Aorta (tissue), 5 donors: Measurements from ENCODE around the gene CELF2. TPM values are rescaled to one million over a fixed set of nuclear protein-coding genes. Genes with fewer than 3 reads are reported as not detected.

Experiments
- ATAC-seq: fragments of 200-7000 bp; cut with Tn5 transposase; one replicate; pipeline ENCODE4 v1.9.1; 2022; ENCODE audit warnings: moderate library complexity; ENCODE audit not compliant: low FRiP score
- DNase-seq, 2 donors: peaks; one replicate each; pipeline ENCODE4 v3.0.0-alpha.2; 2020
- H3K27ac ChIP-seq, 2 donors: one replicate each; pipeline ENCODE4 v1.5.1; 2013; ENCODE audit warnings: low read length in 2 of 2, mild to moderate bottlenecking in 2 of 2, moderate library complexity in 2 of 2, control low read depth in 1 of 2, inconsistent platforms in 1 of 2, low read depth in 1 of 2
- H3K27me3 ChIP-seq, 2 donors: one replicate each; pipeline ENCODE4 v1.6.1; 2013; ENCODE audit warnings: control low read depth in 1 of 2, low read length in 1 of 2, mild to moderate bottlenecking in 1 of 2, moderate library complexity in 1 of 2; ENCODE audit not compliant: insufficient read depth in 2 of 2, control insufficient read depth in 1 of 2
- H3K36me3 ChIP-seq, 2 donors: one replicate each; pipeline ENCODE4 v1.6.1; 2013; ENCODE audit warnings: control low read depth in 1 of 2, low read length in 1 of 2, mild to moderate bottlenecking in 1 of 2; ENCODE audit not compliant: insufficient read depth in 2 of 2, control insufficient read depth in 1 of 2
- H3K4me1 ChIP-seq, 2 donors: one replicate each; pipeline ENCODE4 v1.6.1; 2013; ENCODE audit warnings: low read length in 2 of 2, control low read depth in 1 of 2, mild to moderate bottlenecking in 1 of 2, moderate library complexity in 1 of 2; ENCODE audit not compliant: insufficient read depth in 2 of 2, control insufficient read depth in 1 of 2
- H3K4me3 ChIP-seq, 2 donors: one replicate each; pipeline ENCODE4 v1.5.1; 2013; ENCODE audit warnings: low read length in 2 of 2, control low read depth in 1 of 2, mild to moderate bottlenecking in 1 of 2
- H3K9me3 ChIP-seq: one replicate; pipeline ENCODE4 v1.6.1; 2013; ENCODE audit warnings: mild to moderate bottlenecking, low read length; ENCODE audit not compliant: control insufficient read depth
- WGBS, 2 donors: extraction: QIAGEN DNeasy Blood & Tissue Kit; methylation state at CpG; one replicate each; pipeline ENCODE4 v1.1.7; 2013; 5-methylcytosine and 5-hydroxymethylcytosine counted together
- intact Hi-C, 2 donors: fragments of 100-400 bp; cut with DNase I; formaldehyde crosslinking; loops; one replicate each; pipeline versions ENCODE4 v1.14.2 to v1.15.0; 2022
- polyA plus RNA-seq, 2 donors: library from polyadenylated mRNA; stranded (reverse); fragments of 200-250 nt; gene quantifications; one replicate each; pipeline ENCODE4 v1.2.3, GENCODE V29; 2013
- total RNA-seq, 2 donors: library from RNA; stranded (reverse); fragmentation: NEBNext Ultra II Directional; extraction: Animal tissue kit (Norgen Biotek cat#: 25700); gene quantifications; one replicate each; pipeline ENCODE4 v1.2.1, GENCODE V29; 2021
- donor health status: healthy with polysubstance abuse.
- donor health status: Bipolar disorder and iron deficiency.
- donor health status: DM: no; HTN: no; CAD: no.
- donor health status: DM: no; HTN: no; CAD: no.
- donor health status: DM: yes; HTN: yes; CAD: no.

Gene CELF2
- total and polyA plus RNA-seq, 4 donors: 10.9 to 55.4 (median 36.4) TPM

DNA sequence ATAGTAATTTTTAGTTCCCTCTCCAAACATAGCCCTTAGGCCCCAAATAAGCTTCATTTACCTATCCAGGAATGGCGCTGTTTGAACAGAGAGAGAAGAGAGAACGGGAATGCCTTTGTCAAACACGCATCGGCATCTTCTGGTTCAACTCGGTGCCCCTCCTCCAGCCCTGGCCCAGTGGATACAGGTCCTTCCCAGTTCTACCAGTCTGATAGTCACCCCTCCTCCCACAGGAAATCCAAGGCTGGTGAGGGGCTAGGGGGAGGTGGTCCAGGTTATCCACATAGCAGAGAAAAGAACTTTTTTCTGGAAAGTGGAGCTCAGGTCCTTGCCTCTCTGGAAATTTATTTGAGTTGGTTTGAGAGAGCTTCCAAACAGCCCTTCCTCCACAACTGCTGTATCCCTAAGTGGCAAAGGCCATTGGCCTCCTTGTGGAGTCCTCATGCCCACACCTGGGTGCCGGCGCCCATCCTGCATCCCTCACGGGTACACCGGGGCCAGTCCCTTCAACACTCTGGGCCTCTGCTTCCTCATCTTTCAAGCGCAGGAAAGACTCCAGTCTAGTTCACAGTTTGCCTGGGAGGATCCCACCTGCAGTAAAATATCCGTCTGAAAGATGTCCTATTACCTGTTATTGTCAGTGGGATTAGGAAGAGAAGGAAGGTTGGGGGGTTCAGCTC is 287.4 kb downstream of the CELF2 start:
- peaks cover 8% of the 10 kb centered on the region for H3K9me3 ChIP-seq
- no peak overlapping the region for H3K4me3 ChIP-seq
- intact Hi-C loops: no loop called here
- ATAC-seq: no peak
- no peaks in the 10 kb centered on the region for H3K4me1 ChIP-seq
- peaks cover 0 to 12% of the 10 kb centered on the region in 2 donors for H3K36me3 ChIP-seq
- H3K27ac ChIP-seq: no peak overlapping the region
- no peaks in the 10 kb centered on the region for H3K27me3 ChIP-seq
- 98 to 99% methylated on average over 11 of the region's 11 CpGs for WGBS, 2 donors
- DNase-seq: peak in 1 of 2 donors; percentile 49

DNA sequence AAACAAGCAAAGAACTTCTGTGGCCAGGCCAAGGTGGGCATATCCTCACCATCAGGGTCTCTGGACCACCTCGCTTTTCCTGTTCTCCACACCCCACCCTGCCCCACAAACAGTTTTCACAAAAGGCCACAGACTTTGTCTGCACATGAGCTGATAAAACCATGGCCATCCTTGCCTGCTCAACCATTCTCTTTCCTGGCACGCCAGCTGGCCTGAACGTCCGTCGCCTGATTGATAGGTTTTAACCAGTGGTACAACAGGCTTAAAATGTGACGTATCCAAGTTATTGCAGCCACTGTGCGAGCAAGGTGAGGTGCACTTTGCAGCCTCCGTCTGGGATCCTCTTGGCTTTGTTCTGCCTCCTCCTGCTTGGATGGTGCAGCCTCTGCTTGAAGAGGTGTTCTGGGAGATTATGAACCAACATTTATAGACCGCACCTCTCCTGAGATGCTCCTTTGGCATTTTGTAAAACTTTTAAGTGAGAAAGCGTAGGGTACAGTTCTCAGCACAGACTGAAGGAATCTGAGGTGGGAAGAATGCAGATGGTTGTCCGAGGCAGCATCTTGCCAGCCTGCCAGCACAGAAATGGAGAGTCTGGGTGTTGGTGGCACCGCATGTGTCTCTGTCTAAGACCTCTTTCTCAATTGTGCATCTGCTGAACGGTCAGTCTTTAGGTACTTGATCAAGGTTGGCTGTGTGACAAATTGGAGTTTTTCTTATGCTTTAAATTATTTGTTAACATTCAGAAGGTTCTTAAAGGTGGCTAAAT is 288.3 kb downstream of the CELF2 start:
- H3K4me3 ChIP-seq: no peak overlapping the region
- no peak overlapping the region for H3K27ac ChIP-seq
- ATAC-seq (no peak), DNase-seq (no peak)
- H3K36me3 ChIP-seq: peaks cover 0 to 11% of the 10 kb centered on the region in 2 donors
- H3K9me3 ChIP-seq: peaks cover 8% of the 10 kb centered on the region
- intact Hi-C loops: no loop called here
- no peaks in the 10 kb centered on the region for H3K4me1 ChIP-seq
- H3K27me3 ChIP-seq: no peaks in the 10 kb centered on the region
- WGBS, 2 donors: 96 to 97% methylated on average over 13 of the region's 13 CpGs

GRCh38 chr10:11307004-11307403 is 289.3 kb downstream of the CELF2 start:
- Histone ChIP-seq H3K36me3 (peaks cover 0 to 10% of the 10 kb centered on the region in 2 donors), H3K4me3 (no peak overlapping the region), H3K9me3 (peaks cover 8% of the 10 kb centered on the region), H3K27ac (no peak overlapping the region), H3K27me3 (no peaks in the 10 kb centered on the region), H3K4me1 (no peaks in the 10 kb centered on the region)
- intact Hi-C loops: no loop called here
- DNase-seq (peak in 1 of 2 donors; percentile 55), ATAC-seq (no peak)
- 99 to 100% methylated on average over 6 of the region's 6 CpGs for WGBS, 2 donors

GRCh38 chr10:11307937-11308336 is 290.3 kb downstream of the CELF2 start:
- WGBS, 2 donors: 88 to 97% methylated on average over 1 of the region's 1 CpG
- Histone ChIP-seq H3K36me3 (peaks cover 0 to 9% of the 10 kb centered on the region in 2 donors), H3K4me1 (no peaks in the 10 kb centered on the region), H3K27me3 (no peaks in the 10 kb centered on the region), H3K4me3 (no peak overlapping the region), H3K9me3 (peaks cover 8% of the 10 kb centered on the region), H3K27ac (no peak overlapping the region)
- no peak for ATAC-seq
- intact Hi-C loops: no loop called here
- no peak for DNase-seq

- H3K36me3 ChIP-seq: peaks cover 0 to 7% of the 10 kb centered on the region in 2 donors
- H3K4me3 ChIP-seq: no peak overlapping the region
- H3K27ac ChIP-seq: no peak overlapping the region
- DNase-seq (no peak), ATAC-seq (no peak)
- H3K27me3 ChIP-seq: no peaks in the 10 kb centered on the region
- peaks cover 6% of the 10 kb centered on the region for H3K9me3 ChIP-seq
- intact Hi-C loops: no loop called here
- 87 to 94% methylated on average over 2 of the region's 2 CpGs for WGBS, 2 donors
- H3K4me1 ChIP-seq: no peaks in the 10 kb centered on the region
These were observed 293.4 kb downstream of the CELF2 start for GRCh38 chr10:11311027-11311426.

DNA sequence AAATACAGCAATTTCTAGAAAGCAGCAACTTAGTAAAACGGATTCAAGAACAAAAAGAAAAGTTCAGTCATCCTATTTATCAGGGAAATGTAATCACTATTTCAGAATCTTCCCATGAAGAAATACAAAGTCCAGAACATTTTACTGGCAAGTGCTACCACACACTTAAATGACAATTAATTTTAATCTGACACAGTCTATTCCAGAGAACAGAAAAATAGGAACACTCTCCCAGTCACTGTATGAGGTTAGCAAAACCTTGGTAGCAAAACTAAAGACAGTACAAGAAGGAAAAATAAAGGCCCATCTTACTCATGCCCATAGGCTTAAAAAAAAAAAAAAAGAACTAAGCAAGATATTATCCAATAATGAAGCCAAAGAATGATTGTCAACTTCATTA is 295.8 kb downstream of the CELF2 start:
- H3K4me3 ChIP-seq: no peak overlapping the region
- no peak for ATAC-seq
- intact Hi-C loops: no loop called here
- H3K27me3 ChIP-seq: no peaks in the 10 kb centered on the region
- H3K27ac ChIP-seq: no peak overlapping the region
- peaks cover 0 to 3% of the 10 kb centered on the region in 2 donors for H3K36me3 ChIP-seq
- no peaks in the 10 kb centered on the region for H3K4me1 ChIP-seq
- WGBS, 2 donors: 29 to 41% methylated on average over 1 of the region's 1 CpG
- no peaks in the 10 kb centered on the region for H3K9me3 ChIP-seq
- DNase-seq: no peak

DNA sequence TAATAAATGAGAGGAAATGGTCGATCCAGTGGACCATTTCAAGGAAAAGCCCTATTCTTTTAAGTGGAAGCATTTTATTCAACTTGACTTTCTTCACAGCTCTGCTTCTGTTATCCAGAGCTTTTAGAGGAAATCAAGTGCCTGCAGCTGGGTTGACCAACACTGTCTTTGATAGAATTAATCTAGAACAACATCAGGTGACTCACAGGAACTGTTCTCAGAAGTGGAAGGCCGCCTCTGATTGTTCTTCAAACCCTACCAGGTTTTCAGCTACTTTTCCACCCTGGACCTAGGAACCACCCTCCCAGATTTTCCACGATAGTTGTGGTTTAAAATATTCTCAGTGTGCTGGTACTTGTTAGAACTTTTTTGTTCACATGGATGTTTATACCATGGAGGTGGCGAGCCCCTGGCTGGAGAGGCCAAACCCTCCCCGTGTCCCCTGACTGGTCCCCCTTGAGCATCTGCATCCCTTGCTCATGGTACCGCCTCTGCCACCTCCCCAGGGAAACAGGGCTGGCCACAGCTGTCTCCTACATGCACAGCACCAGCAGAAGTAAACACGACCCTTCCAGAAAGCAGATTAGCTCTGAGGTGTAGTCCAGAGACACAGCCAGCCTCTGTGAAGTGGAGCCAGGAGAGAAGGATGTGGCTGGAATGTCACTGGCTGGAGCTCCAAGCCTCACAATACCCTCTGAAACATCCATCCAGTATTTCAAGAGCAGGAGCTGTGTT is 300.4 kb downstream of the CELF2 start:
- WGBS, 2 donors: 85% methylated on average over 7 of the region's 7 CpGs
- no peaks in the 10 kb centered on the region for H3K4me1 ChIP-seq
- intact Hi-C loops: no loop called here
- H3K9me3 ChIP-seq: no peaks in the 10 kb centered on the region
- DNase-seq (no peak), ATAC-seq (no peak)
- no peak overlapping the region for H3K27ac ChIP-seq
- no peaks in the 10 kb centered on the region for H3K27me3 ChIP-seq
- H3K4me3 ChIP-seq: no peak overlapping the region
- H3K36me3 ChIP-seq: peaks cover 0 to 3% of the 10 kb centered on the region in 2 donors

GRCh38 chr10:11318826-11319598 is 301.3 kb downstream of the CELF2 start:
- intact Hi-C loops: no loop called here
- no peak for ATAC-seq

More at GRCh38 chr10:11318826-11319598, 301.3 kb downstream of the CELF2 start:
- H3K27ac ChIP-seq: no peak overlapping the region
- peaks cover 0 to 5% of the 10 kb centered on the region in 2 donors for H3K36me3 ChIP-seq
- no peaks in the 10 kb centered on the region for H3K4me1 ChIP-seq
- whole genome bisulfite sequencing, 2 donors: 92 to 93% methylated on average over 26 of the region's 26 CpGs
- no peaks in the 10 kb centered on the region for H3K9me3 ChIP-seq
- no peak for DNase-seq
- H3K4me3 ChIP-seq: no peak overlapping the region
- no peaks in the 10 kb centered on the region for H3K27me3 ChIP-seq
